H9 (cell line): Measurements from ENCODE around the gene CSMD2. TPM values are rescaled to one million over a fixed set of nuclear protein-coding genes. Genes with fewer than 3 reads are reported as not detected.

Experiments used
- DNase-seq: peaks from one replicate; pipeline ENCODE4 v3.0.0-alpha.2; 2017
- H2AFZ ChIP-seq: one replicate; pipeline ENCODE4 v1.6.1; 2013; ENCODE audit warnings: mild to moderate bottlenecking, low read length, control low read depth, moderate library complexity
- H2AK5ac ChIP-seq: 2 replicates; pipeline ENCODE4 v1.6.1; 2013; ENCODE audit warnings: low read length, control low read depth, mixed read lengths; ENCODE audit not compliant: insufficient read length
- H2BK120ac ChIP-seq: one replicate; pipeline ENCODE4 v1.6.1; 2013; ENCODE audit warnings: low read depth, mild to moderate bottlenecking, low read length, control low read depth, inconsistent platforms; ENCODE audit not compliant: poor library complexity, severe bottlenecking
- H2BK12ac ChIP-seq: 2 replicates; pipeline ENCODE4 v1.6.1; 2013; ENCODE audit warnings: low read length, control low read depth, mixed read lengths, low read depth; ENCODE audit not compliant: insufficient read length
- H2BK15ac ChIP-seq: 2 replicates; pipeline ENCODE4 v1.6.1; 2013; ENCODE audit warnings: low read depth, low read length, control low read depth
- H2BK20ac ChIP-seq: one replicate; pipeline ENCODE4 v1.6.1; 2013; ENCODE audit warnings: low read depth, mild to moderate bottlenecking, low read length, control low read depth, inconsistent platforms; ENCODE audit not compliant: poor library complexity, severe bottlenecking
- H2BK5ac ChIP-seq: 2 replicates; pipeline ENCODE4 v1.6.1; 2013; ENCODE audit warnings: low read length, control low read depth, mixed read lengths; ENCODE audit not compliant: insufficient read length
- H3K14ac ChIP-seq: 2 replicates; pipeline ENCODE4 v1.6.1; 2013; ENCODE audit warnings: low read length, control low read depth; ENCODE audit not compliant: insufficient read depth
- H3K18ac ChIP-seq: 2 replicates; pipeline ENCODE4 v1.6.1; 2013; ENCODE audit warnings: low read depth, mild to moderate bottlenecking, mixed read lengths, low read length, control low read depth; ENCODE audit not compliant: insufficient read length
- H3K23ac ChIP-seq: 2 replicates; pipeline ENCODE4 v1.6.1; 2013; ENCODE audit warnings: low read length, control low read depth, mixed read lengths, low read depth; ENCODE audit not compliant: insufficient read length
- H3K23me2 ChIP-seq: 2 replicates; pipeline ENCODE4 v1.6.1; 2013; ENCODE audit warnings: low read depth, mild to moderate bottlenecking, mixed read lengths, low read length, control low read depth; ENCODE audit not compliant: insufficient read length, poor library complexity, severe bottlenecking
- H3K27ac ChIP-seq: 2 replicates; pipeline ENCODE4 v1.5.1; 2013; ENCODE audit warnings: low read length, control low read depth, mixed read lengths, low read depth; ENCODE audit not compliant: insufficient read length
- H3K27me3 ChIP-seq: 2 replicates; pipeline ENCODE4 v1.6.1; 2013; ENCODE audit warnings: low read length, control low read depth, inconsistent platforms; ENCODE audit not compliant: insufficient read depth
- H3K4ac ChIP-seq: 2 replicates; pipeline ENCODE4 v1.6.1; 2013; ENCODE audit warnings: low read depth, mild to moderate bottlenecking, control low read depth, inconsistent platforms, low read length, moderate library complexity
- H3K4me1 ChIP-seq: 2 replicates; pipeline ENCODE4 v1.6.1; 2013; ENCODE audit warnings: low read length, control low read depth, inconsistent platforms; ENCODE audit not compliant: insufficient read depth
- H3K4me2 ChIP-seq: 2 replicates; pipeline ENCODE4 v1.6.1; 2013; ENCODE audit warnings: low read length, control low read depth, mixed read lengths; ENCODE audit not compliant: insufficient read length, insufficient read depth
- H3K56ac ChIP-seq: 2 replicates; pipeline ENCODE4 v1.6.1; 2013; ENCODE audit warnings: low read depth, mild to moderate bottlenecking, mixed read lengths, low read length, control low read depth; ENCODE audit not compliant: insufficient read length
- H3K79me1 ChIP-seq: 2 replicates; pipeline ENCODE4 v1.6.1; 2013; ENCODE audit warnings: low read depth, mild to moderate bottlenecking, moderate library complexity, low read length, control low read depth, inconsistent platforms; ENCODE audit not compliant: insufficient read depth, poor library complexity, severe bottlenecking
- H3K79me2 ChIP-seq: 2 replicates; pipeline ENCODE4 v1.6.1; 2013; ENCODE audit warnings: low read length, control low read depth, inconsistent platforms; ENCODE audit not compliant: insufficient read depth
- H3K9ac ChIP-seq: 2 replicates; pipeline ENCODE4 v1.6.1; 2013; ENCODE audit warnings: low read length, control low read depth, mixed read lengths; ENCODE audit not compliant: insufficient read length; ENCODE audit errors: extremely low read depth
- H3K9me3 ChIP-seq: one replicate; pipeline ENCODE4 v1.6.1; 2013; ENCODE audit warnings: low read depth, low read length, inconsistent platforms; ENCODE audit not compliant: control insufficient read depth
- H3T11ph ChIP-seq: one replicate; pipeline ENCODE4 v1.6.1; 2013; ENCODE audit warnings: mild to moderate bottlenecking, low read length, control low read depth, inconsistent platforms
- H4K20me1 ChIP-seq: one replicate; pipeline ENCODE4 v1.6.1; 2013; ENCODE audit not compliant: control insufficient read depth, insufficient read length, insufficient read depth
- H4K5ac ChIP-seq: 2 replicates; pipeline ENCODE4 v1.6.1; 2013; ENCODE audit warnings: low read depth, mild to moderate bottlenecking, mixed read lengths, low read length, control low read depth; ENCODE audit not compliant: insufficient read length
- H4K8ac ChIP-seq: replicated peaks from 2 replicates; pipeline ENCODE4 v1.6.1; 2013; ENCODE audit warnings: low read length, control low read depth, mixed read lengths, low read depth; ENCODE audit not compliant: insufficient read length
- H4K91ac ChIP-seq: 2 replicates; pipeline ENCODE4 v1.6.1; 2013; ENCODE audit warnings: low read depth, mild to moderate bottlenecking, moderate library complexity, mixed read lengths, low read length, control low read depth; ENCODE audit not compliant: insufficient read length
- H3K27ac Mint-ChIP-seq, 3 experiments: 2 replicates in 2 of 3; 3 replicates in 1 of 3; pipeline ENCODE4 v1.8.0; 2020 to 2021; ENCODE audit warnings: mixed read lengths in 3 of 3, mild to moderate bottlenecking in 1 of 3, moderate library complexity in 1 of 3
- H3K27me3 Mint-ChIP-seq: 2 replicates; pipeline ENCODE4 v1.8.0; 2021; ENCODE audit warnings: low read depth, mild to moderate bottlenecking, moderate library complexity, mixed read lengths
- H3K36me3 Mint-ChIP-seq, 3 experiments: 2 replicates in 2 of 3; 3 replicates in 1 of 3; pipeline ENCODE4 v1.8.0; 2020 to 2021; ENCODE audit warnings: low read depth in 3 of 3, mixed read lengths in 3 of 3; ENCODE audit not compliant: insufficient read depth in 1 of 3
- H3K4me1 Mint-ChIP-seq, 2 experiments: 2 replicates each; pipeline ENCODE4 v1.8.0; 2020; ENCODE audit warnings: mixed read lengths in 2 of 2
- H3K4me3 Mint-ChIP-seq, 2 experiments: 2 replicates in 1 of 2; 3 replicates in 1 of 2; pipeline ENCODE4 v1.8.0; 2020 to 2021; ENCODE audit warnings: mild to moderate bottlenecking in 2 of 2, mixed read lengths in 2 of 2, moderate library complexity in 1 of 2
- H3K9me3 Mint-ChIP-seq, 2 experiments: 2 replicates in 1 of 2; 3 replicates in 1 of 2; pipeline ENCODE4 v1.8.0; 2020; ENCODE audit warnings: mild to moderate bottlenecking in 2 of 2, mixed read lengths in 2 of 2, moderate library complexity in 1 of 2
- CTCF ChIP-seq: fragments of 200-600 bp; sonication (generic); conservative IDR thresholded peaks from 3 replicates; pipeline ENCODE4 v1.8.0; 2021; ENCODE audit warnings: antibody characterized with exemption, mild to moderate bottlenecking
- WGBS: extraction: QIAGEN DNeasy Blood & Tissue Kit; methylation state at CpG from one replicate; pipeline ENCODE4 v1.1.7; 2013; ENCODE audit warnings: missing lambda C conversion rate, low lambda C conversion rate, mixed read lengths; ENCODE audit not compliant: insufficient read length; ENCODE audit errors: extremely low coverage; 5-methylcytosine and 5-hydroxymethylcytosine counted together
- total RNA-seq: library from RNA; stranded (reverse); gene quantifications from 2 replicates; pipeline ENCODE4 v1.2.1, GENCODE V29; 2021

CSMD2 gene
- total RNA-seq, 1 experiment from 2014 or later, result 6.4 TPM

GRCh38 chr1:33634806-33635205 lies 530.2 kb downstream of the CSMD2 start:
- H3K18ac ChIP-seq, result no peak overlapping the region
- H3K4me2 ChIP-seq, result no peak overlapping the region
- Mint-ChIP-seq H3K27ac (no peak overlapping the region), H3K9me3 (no peaks in the 10 kb centered on the region), H3K27me3 (peaks cover 21% of the 10 kb centered on the region), H3K36me3 (peaks cover 3 to 11% (median 8%) of the 10 kb centered on the region in 3 experiments), H3K4me1 (peaks cover 20 to 28% of the 10 kb centered on the region in 2 experiments), H3K4me3 (no peak overlapping the region; a peak in 1 of 5 replicates)
- H2AFZ ChIP-seq, result no peak overlapping the region
- no peak overlapping the region for H3T11ph ChIP-seq
- H4K91ac ChIP-seq, result no peak overlapping the region
- no peaks in the 10 kb centered on the region for H3K9me3 ChIP-seq
- H4K20me1 ChIP-seq, result no peaks in the 10 kb centered on the region
- H3K14ac ChIP-seq, result no peak overlapping the region
- H3K27ac ChIP-seq, result no peak overlapping the region
- no peak overlapping the region for H4K8ac ChIP-seq
- no peak overlapping the region for H2BK12ac ChIP-seq
- no peak overlapping the region for H2AK5ac ChIP-seq
- no peak overlapping the region for H3K9ac ChIP-seq
- peak; percentile 76 for DNase-seq
- no peak overlapping the region for H2BK15ac ChIP-seq
- no CpG with 5 or more reads among the region's 9 CpGs for WGBS
- no peak overlapping the region for H3K23ac ChIP-seq
- H3K27me3 ChIP-seq, result no peaks in the 10 kb centered on the region
- H3K79me2 ChIP-seq, result no peaks in the 10 kb centered on the region
- no peak overlapping the region for H2BK5ac ChIP-seq
- no peak overlapping the region for H2BK120ac ChIP-seq
- H4K5ac ChIP-seq, result no peak overlapping the region
- H3K56ac ChIP-seq, result no peak overlapping the region
- H3K23me2 ChIP-seq, result no peaks in the 10 kb centered on the region
- H3K79me1 ChIP-seq, result no peaks in the 10 kb centered on the region
- H3K4me1 ChIP-seq, result peaks cover 6% of the 10 kb centered on the region; the same call in 1 of the 2 replicates
- H3K4ac ChIP-seq, result no peak overlapping the region
- TF ChIP-seq CTCF, result peak; percentile 80
- H2BK20ac ChIP-seq, result no peak overlapping the region
